HG03521 (cell line): ENCODE data around the gene DMRTA1.
"Not testable (repeated sequence)": the region's sequence is repeated elsewhere in the genome, so short reads cannot be mapped to it uniquely, and the experiment has no call there.

Experiments
- ATAC-seq: cut with Tn5 transposase; IDR thresholded peaks from one replicate; pipeline ENCODE4 v1.9.1; 2021; ENCODE audit warnings: mild to moderate bottlenecking, moderate library complexity; ENCODE audit not compliant: unreplicated experiment

Gene DMRTA1

DNA sequence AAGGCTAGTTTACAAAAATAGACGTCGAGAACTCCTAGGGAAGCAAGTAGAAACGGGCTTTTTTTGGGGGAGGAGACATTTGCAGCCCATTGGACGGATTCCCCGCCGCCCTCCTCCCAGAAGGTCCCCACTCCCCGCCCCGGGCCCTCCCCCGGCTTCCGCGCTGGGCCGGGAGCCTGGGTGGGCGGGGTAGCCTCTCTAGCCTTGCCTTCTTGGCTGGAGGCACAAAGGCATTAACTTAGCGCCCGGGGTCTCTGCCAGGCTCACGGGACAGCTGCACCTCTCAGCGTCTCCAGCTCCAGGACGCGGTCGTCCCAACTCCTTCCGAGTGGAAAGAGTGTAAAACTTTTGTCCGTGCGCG, at the start of gene DMRTA1:
DMRTA1 (plus strand) TSS at position 236 of the 361 bp plus-strand sequence. CDS start 242 bp downstream, outside the sequence.
- ATAC-seq, result peak; percentile 4

DNA sequence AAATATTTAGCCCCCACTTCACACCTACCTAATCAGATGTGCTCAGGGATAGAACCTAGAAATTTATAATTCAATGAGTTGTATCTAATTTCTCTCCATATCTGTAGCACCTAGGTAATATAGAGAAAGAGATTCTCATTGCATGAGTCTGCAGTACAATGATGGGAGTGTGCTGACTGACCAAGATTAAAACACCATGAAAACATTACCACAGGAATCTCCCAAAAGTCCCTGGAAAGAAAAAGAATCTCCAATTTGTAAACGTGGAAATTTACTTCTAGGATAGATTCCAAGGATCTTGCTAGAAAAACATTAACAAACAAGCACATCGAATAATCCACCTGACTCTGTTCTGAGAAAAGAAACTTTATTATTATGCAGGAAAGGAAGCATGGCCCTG, 45.0 kb upstream of the DMRTA1 start:
- no peak for ATAC-seq

- no peak for ATAC-seq
Measured at GRCh38 chr9:22405869-22406659, 40.6 kb upstream of the DMRTA1 start.

GRCh38 chr9:22413884-22414283, 32.7 kb upstream of the DMRTA1 start:
- ATAC-seq, result no peak

- ATAC-seq, result no peak
Measured at GRCh38 chr9:22415941-22416691, 30.5 kb upstream of the DMRTA1 start.

DNA sequence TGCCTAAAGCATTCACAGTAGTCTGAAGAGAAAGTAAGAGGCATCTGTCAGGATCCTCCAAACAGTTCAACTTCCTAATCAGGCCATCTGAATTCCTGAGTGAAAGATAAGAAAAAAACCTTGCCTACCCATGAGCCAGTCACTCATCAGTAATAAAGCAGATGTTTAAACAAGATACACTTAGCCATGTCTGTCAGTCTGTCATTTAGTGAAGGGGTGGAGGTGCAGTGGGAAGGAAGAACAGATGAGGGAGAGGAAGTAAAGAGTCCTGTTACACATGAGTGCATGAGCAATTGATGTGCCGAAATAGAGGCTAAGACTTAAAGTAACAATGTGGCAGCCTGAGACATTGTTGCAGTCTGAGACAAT, 29.9 kb upstream of the DMRTA1 start:
- ATAC-seq, result no peak

DNA sequence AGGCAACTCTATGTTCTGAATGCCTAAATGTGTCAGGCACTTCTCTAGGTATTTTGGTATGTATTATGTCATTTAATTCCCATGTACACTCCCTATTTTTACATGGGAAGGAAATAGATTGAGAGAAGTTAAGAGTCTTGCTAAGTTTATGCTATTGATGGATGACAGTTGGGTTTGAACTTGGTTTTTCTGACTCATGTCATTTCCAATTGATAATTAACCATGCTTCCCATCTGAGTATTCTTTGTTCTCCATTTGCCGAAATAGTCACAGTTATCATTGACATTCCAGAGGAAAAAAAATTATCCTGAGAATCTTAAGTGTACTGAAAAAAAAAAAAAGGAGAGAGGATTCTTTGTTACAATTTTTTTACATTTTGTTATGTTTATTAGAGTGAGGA, 23.1 kb upstream of the DMRTA1 start:
- ATAC-seq, result no peak

DNA sequence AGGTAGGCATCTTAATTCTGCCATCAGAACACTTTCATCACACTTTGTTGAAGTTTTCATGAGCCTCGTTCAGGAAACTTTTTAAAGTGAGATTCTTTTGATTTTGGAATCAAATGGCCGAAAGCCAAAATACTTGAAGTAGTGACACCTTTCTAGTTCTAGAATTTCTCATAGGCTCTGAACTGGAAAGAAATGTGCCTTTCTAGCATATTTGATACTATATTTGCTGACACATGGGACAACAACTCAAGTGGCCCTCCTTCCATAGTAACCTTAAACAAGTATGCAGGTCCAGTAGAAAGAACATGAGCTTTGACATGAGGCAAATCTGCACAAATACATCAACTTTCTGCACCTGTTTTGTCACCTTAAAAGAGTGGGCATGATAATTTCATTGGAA, 22.0 kb upstream of the DMRTA1 start:
- ATAC-seq, result no peak

DNA sequence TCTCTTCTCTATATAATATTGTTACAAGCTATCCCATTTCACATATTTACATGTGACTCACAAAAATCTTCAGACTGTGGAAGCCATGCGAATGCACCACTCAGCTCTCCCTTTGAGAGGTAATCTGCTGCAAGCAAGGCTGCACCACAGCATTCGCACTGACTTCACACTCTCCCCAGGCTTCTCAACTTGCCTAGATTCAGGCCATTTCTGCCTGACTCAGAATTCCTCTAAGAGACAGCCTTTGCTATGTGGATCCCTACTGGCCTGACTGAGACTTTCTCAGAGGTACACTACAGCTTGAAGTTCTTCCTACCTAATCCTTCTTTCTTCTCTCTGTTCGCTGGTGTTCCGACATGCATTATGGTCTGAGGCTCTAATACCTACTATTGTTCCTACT, 21.1 kb upstream of the DMRTA1 start:
- ATAC-seq, result no peak

GRCh38 chr9:22427226-22427880, 19.3 kb upstream of the DMRTA1 start:
- ATAC-seq, result no peak

DNA sequence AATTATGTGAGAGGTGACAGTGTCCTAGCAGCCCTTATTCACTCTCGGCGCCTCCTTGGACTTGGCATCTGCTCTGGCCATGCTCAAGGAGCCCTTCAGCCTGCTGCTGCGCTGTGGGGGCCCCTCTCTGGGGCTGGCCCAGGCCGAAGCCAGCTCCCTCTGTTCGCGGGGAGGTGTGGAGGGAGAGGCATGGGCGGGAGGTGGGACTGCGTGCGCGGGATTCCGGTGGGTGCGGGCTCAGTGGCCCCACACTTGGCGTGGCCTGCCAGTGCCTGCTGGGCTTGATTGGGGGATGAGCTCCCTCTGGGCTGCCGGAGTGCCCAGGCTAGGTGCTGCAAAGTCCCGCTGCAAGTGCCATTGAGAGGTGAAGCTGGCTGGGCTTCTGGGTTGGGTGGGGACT, 12.9 kb upstream of the DMRTA1 start:
- no peak for ATAC-seq

GRCh38 chr9:22435252-22435651, 11.4 kb upstream of the DMRTA1 start:
- ATAC-seq, result not testable (repeated sequence)

DNA sequence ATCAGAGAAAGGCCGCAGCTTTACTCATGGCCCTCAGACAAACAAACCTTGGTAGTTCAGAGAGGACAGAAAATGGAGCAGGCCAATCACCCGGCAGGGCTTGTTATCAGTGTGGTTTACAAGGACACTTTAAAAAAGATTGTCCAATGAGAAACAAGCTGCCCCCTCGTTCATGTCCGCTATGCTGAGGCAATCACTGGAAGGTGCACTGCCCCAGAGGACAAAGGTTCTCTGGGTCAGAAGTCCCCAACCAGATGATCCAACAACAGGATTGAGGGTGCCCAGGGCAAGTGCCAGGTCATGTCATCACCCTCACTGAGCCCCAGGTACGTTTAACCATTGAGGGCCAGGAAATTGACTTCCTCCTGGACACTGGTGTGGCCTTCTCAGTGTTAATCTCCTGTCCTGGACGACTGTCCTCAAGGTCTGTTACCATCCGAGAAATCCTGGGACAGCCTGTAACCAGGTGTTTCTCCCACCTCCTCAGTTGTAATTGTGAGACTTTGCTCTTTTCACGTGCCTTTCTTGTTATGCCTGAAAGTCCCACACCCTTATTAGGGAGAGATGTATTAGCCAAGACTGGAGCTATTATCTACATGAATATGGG, 9.1 kb upstream of the DMRTA1 start:
- not testable (repeated sequence) for ATAC-seq

GRCh38 chr9:22440841-22441240, 5.8 kb upstream of the DMRTA1 start:
- ATAC-seq, result no peak

DNA sequence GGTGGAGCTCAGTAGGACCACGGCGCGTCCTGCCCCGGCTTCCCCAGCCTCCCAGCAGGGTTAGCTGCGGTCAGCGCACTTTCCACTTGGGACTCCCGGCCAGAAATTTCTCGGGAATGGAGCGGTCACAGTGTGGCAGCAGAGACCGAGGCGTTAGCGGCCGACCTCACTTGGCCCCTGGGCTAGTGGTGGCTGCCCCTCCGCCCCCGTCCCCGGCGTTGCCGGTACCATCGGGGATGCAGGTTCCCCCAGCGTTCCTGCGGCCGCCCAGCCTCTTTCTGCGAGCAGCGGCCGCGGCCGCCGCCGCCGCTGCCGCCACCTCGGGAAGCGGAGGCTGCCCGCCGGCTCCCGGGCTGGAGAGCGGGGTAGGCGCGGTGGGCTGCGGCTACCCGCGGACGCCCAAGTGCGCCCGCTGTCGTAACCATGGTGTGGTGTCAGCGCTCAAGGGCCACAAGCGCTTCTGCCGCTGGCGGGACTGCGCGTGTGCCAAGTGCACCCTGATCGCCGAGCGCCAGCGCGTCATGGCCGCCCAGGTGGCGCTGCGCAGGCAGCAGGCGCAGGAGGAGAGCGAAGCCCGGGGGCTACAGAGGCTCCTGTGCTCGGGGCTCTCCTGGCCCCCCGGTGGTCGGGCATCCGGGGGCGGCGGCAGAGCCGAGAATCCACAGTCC, 460 bp downstream of the DMRTA1 start:
- ATAC-seq, result peak; percentile 88

DNA sequence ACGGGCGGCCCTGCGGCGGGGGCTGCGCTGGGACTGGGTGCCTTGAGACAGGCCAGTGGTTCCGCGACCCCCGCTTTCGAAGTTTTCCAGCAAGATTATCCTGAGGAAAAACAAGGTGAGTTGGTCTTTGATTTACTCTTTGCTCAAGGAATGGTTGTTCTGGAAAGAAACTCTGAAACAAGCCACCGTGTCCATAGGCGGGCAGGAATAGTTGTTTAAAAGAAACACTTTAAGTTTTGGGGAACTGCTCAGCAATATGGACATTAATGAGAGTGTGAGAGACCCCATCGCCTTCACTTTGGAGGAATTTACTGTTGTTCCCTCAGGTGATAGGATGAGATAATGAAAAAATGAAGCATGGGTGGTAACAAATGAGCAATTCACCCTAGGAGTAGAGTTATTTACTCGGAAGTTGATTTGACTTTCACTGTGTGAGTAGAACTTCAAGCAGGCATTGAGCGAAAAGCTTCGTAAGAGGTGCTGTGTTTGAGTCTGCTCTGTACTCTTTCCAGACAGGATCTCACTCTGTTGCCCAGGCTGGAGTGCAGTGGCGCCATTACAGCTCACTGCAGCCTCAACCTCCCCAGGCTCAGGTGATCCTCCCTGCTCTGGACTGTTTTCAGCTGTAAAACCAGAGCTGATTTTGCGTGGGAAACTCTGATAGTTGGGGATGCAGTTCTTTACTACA, 1.1 kb downstream of the DMRTA1 start:
- ATAC-seq, result no peak

DNA sequence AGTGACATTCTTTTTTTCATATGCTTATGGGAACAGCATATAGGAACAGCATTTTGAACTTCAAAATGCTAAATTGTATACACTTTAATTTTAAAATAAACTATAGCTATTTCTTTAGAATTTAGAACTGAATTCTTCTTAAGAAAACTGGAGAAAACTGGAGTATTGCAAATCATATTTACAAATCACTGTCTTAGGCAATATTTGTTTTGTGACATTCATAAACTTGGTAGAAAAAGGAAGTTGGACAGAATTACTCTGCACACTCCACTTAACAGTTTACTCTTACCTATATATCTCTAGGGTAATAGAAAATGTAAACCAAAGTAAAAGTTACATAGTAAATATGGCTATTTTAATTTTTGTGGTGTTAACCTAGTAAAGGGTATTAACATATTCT, 3.1 kb downstream of the DMRTA1 start:
- no peak for ATAC-seq

GRCh38 chr9:22452415-22453010, 5.9 kb downstream of the DMRTA1 start:
- ATAC-seq, result no peak

DNA sequence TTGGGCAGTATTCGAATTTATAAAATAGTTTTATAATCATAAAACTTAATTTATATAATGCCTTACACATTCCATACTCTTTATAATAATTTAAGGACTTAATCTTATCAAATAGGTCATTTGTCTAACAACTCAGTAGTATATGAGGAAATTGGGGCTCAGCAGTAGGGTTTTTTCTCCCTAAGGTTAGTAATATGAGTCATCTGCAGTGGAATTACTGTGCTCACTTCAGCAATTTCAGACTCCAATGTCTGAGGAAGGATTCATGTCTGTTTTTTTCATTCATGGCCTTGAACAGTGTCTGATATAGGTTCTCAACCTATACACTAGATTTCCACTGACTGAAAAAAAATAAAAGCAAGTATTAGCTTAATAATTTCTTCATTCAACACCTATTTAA, 7.4 kb downstream of the DMRTA1 start:
- ATAC-seq, result no peak

GRCh38 chr9:22455181-22455580, 8.6 kb downstream of the DMRTA1 start:
- no peak for ATAC-seq
